ENCODE data around the gene ERG. TPM values are rescaled to one million over a fixed set of nuclear protein-coding genes. Genes with fewer than 3 reads are reported as not detected.

Gene ERG
- total RNA-seq, 1 experiment from 2014 or later = not detected

- H3K9me3 Mint-ChIP-seq (ENCODE audit: unreplicated experiment) = no peaks in the 10 kb centered on the region
- no peaks in the 10 kb centered on the region for H3K9me3 ChIP-seq
- peaks cover 5% of the 10 kb centered on the region for H3K27me3 Mint-ChIP-seq (ENCODE audit: insufficient read depth, unreplicated experiment)
- no peak overlapping the region for H3K4me3 ChIP-seq (ENCODE audit: low read depth, low read length)
- no peak overlapping the region for H3K27ac Mint-ChIP-seq (ENCODE audit: unreplicated experiment)
- no TSS peak for BruUV-seq (replicated peaks)
- no peaks in the 10 kb centered on the region for H3K36me3 Mint-ChIP-seq (ENCODE audit: insufficient read depth, unreplicated experiment)
- CTCF ChIA-PET = no interaction called here
- H3K4me3 Mint-ChIP-seq (ENCODE audit: unreplicated experiment) = no peak overlapping the region
- H3K36me3 ChIP-seq (ENCODE audit: control insufficient read depth, insufficient read depth, low read length) = no peaks in the 10 kb centered on the region
- H3K4me1 Mint-ChIP-seq (ENCODE audit: low read depth, unreplicated experiment) = no peaks in the 10 kb centered on the region
- no peak for DNase-seq
- H3K27me3 ChIP-seq (replicated peaks; ENCODE audit: control insufficient read depth, insufficient read depth, low read length) = no peaks in the 10 kb centered on the region
- TF ChIP-seq CTCF (IDR thresholded peaks at IDR 0.05; ENCODE audit: insufficient read depth in 1 of 2, low read depth in 1 of 2, low read length in 1 of 2, severe bottlenecking in 1 of 2, unreplicated experiment in 1 of 2) = no peak
- POLR2A ChIA-PET = no interaction called here
- H3K4me1 ChIP-seq = no peaks in the 10 kb centered on the region
- intact Hi-C loops (cut with micrococcal nuclease; ENCODE audit: unreplicated experiment) = no loop called here
These were observed 40.1 kb upstream of the ERG start for GRCh38 chr21:38538353-38538752.

- no peak overlapping the region for H3K27ac Mint-ChIP-seq (ENCODE audit: unreplicated experiment)
These were observed 36.3 kb upstream of the ERG start for GRCh38 chr21:38534591-38534990.

GRCh38 chr21:38533887-38534286, 35.6 kb upstream of the ERG start:
- Mint-ChIP-seq H3K27ac (ENCODE audit: unreplicated experiment) (no peak overlapping the region), H3K4me1 (ENCODE audit: low read depth, unreplicated experiment) (no peaks in the 10 kb centered on the region), H3K27me3 (ENCODE audit: insufficient read depth, unreplicated experiment) (peaks cover 5% of the 10 kb centered on the region), H3K36me3 (ENCODE audit: insufficient read depth, unreplicated experiment) (no peaks in the 10 kb centered on the region), H3K9me3 (ENCODE audit: unreplicated experiment) (no peaks in the 10 kb centered on the region), H3K4me3 (ENCODE audit: unreplicated experiment) (no peak overlapping the region)
- Histone ChIP-seq H3K27me3 (replicated peaks; ENCODE audit: control insufficient read depth, insufficient read depth, low read length) (no peaks in the 10 kb centered on the region), H3K9me3 (no peaks in the 10 kb centered on the region), H3K36me3 (ENCODE audit: control insufficient read depth, insufficient read depth, low read length) (no peaks in the 10 kb centered on the region), H3K4me1 (no peaks in the 10 kb centered on the region), H3K4me3 (ENCODE audit: low read depth, low read length) (no peak overlapping the region)
- BruUV-seq (replicated peaks) = no TSS peak
- intact Hi-C loops (cut with micrococcal nuclease; ENCODE audit: unreplicated experiment) = no loop called here
- DNase-seq = no peak
- TF ChIP-seq CTCF (IDR thresholded peaks at IDR 0.05; ENCODE audit: insufficient read depth in 1 of 2, low read depth in 1 of 2, low read length in 1 of 2, severe bottlenecking in 1 of 2, unreplicated experiment in 1 of 2) = no peak
- ChIA-PET POLR2A (no interaction called here), CTCF (no interaction called here)

More at GRCh38 chr21:38534591-38534990, 36.3 kb upstream of the ERG start:
- Mint-ChIP-seq H3K9me3 (ENCODE audit: unreplicated experiment) (no peaks in the 10 kb centered on the region), H3K36me3 (ENCODE audit: insufficient read depth, unreplicated experiment) (no peaks in the 10 kb centered on the region), H3K27me3 (ENCODE audit: insufficient read depth, unreplicated experiment) (peaks cover 5% of the 10 kb centered on the region), H3K4me3 (ENCODE audit: unreplicated experiment) (no peak overlapping the region), H3K4me1 (ENCODE audit: low read depth, unreplicated experiment) (no peaks in the 10 kb centered on the region)
- H3K4me3 ChIP-seq (ENCODE audit: low read depth, low read length) = no peak overlapping the region
- intact Hi-C loops (cut with micrococcal nuclease; ENCODE audit: unreplicated experiment) = no loop called here
- no peaks in the 10 kb centered on the region for H3K36me3 ChIP-seq (ENCODE audit: control insufficient read depth, insufficient read depth, low read length)
- no TSS peak for BruUV-seq (replicated peaks)
- DNase-seq = no peak
- CTCF ChIA-PET = no interaction called here
- no peaks in the 10 kb centered on the region for H3K4me1 ChIP-seq
- H3K9me3 ChIP-seq = no peaks in the 10 kb centered on the region
- POLR2A ChIA-PET = no interaction called here
- no peaks in the 10 kb centered on the region for H3K27me3 ChIP-seq (replicated peaks; ENCODE audit: control insufficient read depth, insufficient read depth, low read length)
- no peak for TF ChIP-seq CTCF (IDR thresholded peaks at IDR 0.05; ENCODE audit: insufficient read depth in 1 of 2, low read depth in 1 of 2, low read length in 1 of 2, severe bottlenecking in 1 of 2, unreplicated experiment in 1 of 2)
